ENCODE measurements around the gene SRRM4.
"Not testable (repeated sequence)": the region's sequence is repeated elsewhere in the genome, so short reads cannot be mapped to it uniquely, and the experiment has no call there.

The SRRM4 gene

DNA sequence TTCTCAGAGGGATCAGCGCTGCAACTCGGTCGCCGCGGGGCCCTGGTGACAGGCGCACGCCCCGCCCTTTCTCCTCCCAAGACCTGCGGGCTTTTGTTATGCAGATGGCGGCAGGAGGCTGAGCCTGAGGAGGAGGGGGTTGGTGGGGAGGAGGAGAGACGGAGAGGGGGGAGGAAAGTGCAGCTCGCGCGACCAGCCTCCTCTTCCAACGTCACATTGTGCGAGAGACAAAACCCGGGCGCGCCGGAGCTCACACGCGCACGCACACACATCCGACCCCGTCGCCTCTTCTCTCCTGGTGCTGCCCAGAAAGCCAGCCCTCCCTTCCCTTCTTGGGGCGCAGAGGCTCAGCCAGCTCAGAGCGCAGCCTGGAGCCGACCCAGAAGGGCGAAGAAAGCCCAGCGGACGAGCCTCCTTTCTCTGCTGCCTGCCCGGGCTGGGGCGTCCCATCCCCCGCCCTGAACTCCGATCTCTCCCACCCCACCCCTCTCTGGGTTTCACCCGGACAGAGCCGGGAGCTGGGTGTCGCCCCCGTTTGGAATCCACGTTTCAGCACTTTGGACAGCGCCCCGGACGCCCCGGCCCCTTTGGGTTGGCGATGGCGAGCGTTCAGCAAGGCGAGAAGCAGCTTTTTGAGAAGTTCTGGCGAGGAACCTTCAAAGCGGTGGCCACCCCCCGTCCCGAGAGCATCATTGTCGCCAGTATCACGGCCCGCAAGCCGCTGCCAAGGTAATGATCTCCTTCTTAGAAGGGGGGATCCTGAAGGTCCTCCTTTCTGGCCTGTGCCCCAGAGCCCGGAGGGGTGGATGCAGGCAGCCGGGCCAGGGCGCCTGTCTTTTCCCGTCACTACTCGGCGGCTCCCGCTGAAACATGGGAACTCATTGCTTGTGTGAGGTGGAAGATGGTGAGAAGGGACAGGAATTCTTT is at the start of gene SRRM4:
TSS of gene SRRM4 (plus strand) at position 257 of the 927 bp plus-strand sequence. CDS start at position 599, 342 bp downstream.
- peak; percentile 90 for DNase-seq

- DNase-seq = peak; percentile 55
Measured at GRCh38 chr12:118946256-118946655, 35.1 kb upstream of the SRRM4 start.

DNA sequence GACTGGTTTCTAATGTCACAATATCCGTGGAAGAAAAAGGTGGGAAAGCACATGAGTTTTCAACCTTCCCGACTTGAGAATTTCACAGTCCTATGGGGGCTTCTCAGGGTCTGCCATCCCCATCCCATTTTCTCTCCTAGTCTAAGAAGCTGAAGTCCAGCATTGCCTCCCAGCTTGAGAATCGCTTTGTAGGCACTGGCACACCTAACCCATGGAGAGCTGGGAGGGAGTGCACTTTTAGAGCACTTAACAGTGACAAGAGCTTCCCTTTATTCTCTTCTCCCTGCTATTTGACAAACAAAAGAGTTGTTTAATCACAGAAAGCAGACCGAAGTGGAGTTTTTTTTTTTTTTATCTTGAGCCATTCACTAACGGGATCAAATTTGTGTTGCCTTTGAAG is 22.8 kb upstream of the SRRM4 start:
- peak; percentile 77 for DNase-seq

GRCh38 chr12:118959348-118959747 is 22.0 kb upstream of the SRRM4 start:
- no peak for DNase-seq

DNA sequence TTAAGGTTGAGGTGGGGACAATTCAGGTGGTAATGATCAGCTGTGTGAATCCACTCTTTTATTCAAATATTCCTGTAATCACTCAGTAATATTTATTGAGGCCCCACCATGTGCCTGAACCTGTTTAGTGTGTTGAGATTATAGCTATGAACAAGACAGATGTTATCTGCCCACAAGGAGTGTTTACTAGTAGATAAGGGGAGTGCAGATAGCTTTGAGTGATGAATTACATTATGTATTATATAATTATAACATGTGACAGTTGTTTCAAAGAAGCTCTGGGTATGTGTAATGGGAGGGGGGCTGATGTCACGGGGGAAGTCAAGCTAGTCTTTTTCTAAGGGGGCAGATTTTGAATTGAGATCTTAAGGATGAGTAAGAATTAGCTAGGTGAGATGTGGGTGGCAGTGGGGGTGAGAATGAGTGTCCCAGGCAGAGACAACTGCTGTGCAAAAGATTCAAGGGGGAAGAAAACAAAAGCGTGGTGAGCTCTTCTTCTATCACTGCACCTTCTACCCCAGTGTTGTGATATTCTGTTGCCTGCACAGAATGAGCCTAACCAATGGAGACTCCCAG is 21.3 kb upstream of the SRRM4 start:
- no peak for DNase-seq

- DNase-seq = no peak
Measured at GRCh38 chr12:118960865-118961264, 20.5 kb upstream of the SRRM4 start.

DNA sequence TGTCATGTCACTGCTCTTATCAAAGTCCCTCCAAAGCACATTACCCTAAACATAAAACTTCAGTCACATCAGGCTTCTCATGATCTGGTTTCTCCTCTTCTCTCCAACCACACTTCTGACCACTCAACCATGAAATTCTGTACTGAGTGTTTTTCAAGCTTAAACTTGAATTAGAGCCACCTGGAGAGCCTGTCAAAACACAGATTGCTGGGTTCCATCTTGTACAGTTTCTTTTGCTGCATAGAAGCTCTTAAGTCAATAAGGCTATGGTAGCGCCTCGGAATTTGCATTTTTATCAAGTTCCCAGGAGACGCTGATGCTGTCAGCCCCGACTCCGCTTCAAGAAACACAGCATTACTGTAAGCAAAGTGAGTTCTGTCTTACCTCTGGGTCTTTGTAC is 16.4 kb upstream of the SRRM4 start:
- peak; percentile 87 for DNase-seq

GRCh38 chr12:118970856-118971255 is 10.5 kb upstream of the SRRM4 start:
- no peak for DNase-seq

- DNase-seq = no peak
Measured at GRCh38 chr12:118972982-118973381, 8.4 kb upstream of the SRRM4 start.

- peak; percentile 80 for DNase-seq
Measured at GRCh38 chr12:118979763-118980406, 1.5 kb upstream of the SRRM4 start.

DNA sequence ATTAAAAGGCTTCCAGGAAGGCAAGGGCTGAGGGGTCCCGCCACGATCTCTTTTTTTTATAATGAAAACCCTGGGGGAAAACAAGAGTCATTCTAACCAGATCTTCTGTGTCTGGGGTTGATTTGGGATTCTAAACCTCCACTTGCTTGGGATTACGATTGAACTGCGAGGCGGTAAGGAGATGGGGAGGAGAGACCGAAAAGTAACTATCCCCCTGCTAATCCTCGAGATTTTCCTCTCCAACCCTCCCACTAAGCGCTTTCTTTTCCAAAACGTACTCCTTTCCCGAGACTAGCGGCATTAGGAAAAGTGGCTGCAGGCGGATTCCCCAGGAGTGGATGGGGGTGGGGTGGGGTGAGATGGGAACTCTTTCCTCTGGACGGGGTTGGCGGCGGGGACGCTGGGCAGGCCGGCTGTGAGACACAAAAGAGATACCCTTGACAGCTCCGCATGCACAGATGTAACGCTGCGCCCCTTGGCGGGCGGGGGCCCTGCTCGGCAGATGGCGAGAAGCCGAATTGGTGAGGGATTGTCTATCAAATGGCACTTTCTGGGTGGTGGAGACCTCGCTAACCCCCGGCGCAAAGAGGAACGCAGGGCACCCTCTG is 830 bp upstream of the SRRM4 start:
- peak; percentile 22 for DNase-seq

DNA sequence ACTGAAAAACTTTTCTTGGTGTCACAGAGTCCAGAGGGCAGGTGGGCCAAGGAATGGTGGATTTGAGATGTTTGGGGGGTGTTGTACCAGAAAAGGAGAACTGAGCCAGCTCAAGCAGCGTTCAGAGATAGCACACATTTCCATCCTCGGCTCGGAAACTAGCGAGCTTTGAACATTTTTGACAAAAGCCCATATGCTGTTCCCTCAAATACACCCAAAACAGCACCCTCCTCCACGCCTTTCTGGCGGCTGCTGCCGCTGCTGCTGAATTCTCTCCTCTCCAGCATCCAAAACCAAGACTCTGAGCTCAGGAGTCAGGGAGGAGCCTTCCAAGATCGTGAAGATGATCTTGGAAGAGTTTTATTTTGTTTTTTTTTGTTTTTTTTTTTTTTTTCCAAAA is 961 bp downstream of the SRRM4 start:
- no peak for DNase-seq

DNA sequence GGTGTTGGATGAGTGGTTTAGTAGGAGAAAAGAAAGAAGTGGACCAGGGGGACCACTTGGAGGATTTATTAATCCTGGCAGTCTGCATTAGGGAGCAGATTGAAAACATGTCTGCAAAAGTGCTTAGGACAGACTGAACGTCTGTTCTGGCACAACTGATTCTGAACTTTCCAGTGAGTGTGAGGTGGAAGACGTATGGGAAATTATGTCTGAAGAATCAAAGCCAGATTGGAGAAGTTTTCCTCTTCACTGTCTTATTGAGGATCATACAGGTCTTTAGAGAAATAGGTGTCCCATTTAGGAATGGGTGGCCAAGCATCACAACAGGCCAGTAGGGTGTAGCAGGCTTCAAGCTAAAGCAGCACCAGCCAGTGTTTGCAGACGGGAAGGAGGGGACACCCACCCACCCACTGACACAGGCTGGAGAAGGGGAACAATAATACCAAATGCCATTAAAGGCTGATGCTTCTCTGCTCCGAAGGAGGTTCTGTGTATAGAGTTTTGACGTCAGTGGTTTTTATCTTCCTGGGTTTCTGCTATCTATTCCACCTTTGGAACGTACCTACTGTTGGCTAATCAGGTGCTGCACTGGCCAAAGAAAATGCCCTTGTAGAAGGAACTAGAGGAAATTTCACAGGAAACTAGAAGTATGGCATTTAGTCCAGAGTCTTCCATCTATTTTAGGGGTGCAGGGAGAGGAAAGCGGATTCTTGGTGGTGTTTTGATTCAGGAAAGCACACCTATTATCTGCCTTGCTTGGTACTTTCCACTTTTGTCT is 1.8 kb downstream of the SRRM4 start:
- DNase-seq = no peak

- no peak for DNase-seq
Measured at GRCh38 chr12:118984161-118984943, 3.0 kb downstream of the SRRM4 start.

- peak; percentile 16 for DNase-seq
Measured at GRCh38 chr12:118986050-118986449, 4.7 kb downstream of the SRRM4 start.

- no peak for DNase-seq
Measured at GRCh38 chr12:118999107-118999506, 17.8 kb downstream of the SRRM4 start.

GRCh38 chr12:119005085-119005484 is 23.7 kb downstream of the SRRM4 start:
- DNase-seq = no peak

DNA sequence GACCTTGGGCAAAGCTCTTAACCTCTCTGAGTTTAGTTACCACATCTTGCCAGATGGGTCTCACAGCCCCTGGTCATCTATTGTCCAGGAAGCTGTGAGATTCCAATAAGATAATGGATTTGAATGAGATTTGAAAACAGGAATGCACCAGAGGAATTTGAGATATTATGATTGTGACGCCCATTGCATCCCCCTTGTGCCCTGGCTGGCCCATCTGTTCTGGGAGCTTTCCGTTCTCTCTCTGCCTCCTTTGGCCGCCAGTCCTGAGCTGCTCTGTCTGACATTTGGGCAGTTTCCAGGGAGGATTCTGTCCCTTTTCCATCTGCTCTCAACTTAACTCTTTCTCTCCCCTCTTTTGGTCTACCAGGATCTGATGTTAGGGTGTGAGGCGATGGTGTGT is 24.6 kb downstream of the SRRM4 start:
- no peak for DNase-seq

DNA sequence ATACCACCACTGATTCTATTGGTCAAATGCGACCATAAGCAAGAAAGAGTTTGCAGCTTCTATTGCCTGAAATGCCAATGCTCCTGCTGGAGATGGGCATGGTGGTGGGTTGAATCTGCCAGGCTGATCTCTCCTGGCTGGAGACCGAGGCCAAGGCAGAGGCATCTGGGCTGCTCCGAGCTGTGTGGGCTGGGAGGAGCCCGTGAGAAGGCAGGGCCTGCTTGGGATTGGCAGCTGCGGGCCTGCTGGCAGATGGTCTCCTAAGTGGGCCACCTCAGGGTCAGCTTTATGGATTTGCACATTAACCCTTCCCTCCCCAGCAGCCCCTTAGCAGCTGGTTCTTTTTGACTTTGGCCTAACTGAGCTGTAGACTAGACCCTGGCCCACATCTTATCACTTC is 25.4 kb downstream of the SRRM4 start:
- no peak for DNase-seq

DNA sequence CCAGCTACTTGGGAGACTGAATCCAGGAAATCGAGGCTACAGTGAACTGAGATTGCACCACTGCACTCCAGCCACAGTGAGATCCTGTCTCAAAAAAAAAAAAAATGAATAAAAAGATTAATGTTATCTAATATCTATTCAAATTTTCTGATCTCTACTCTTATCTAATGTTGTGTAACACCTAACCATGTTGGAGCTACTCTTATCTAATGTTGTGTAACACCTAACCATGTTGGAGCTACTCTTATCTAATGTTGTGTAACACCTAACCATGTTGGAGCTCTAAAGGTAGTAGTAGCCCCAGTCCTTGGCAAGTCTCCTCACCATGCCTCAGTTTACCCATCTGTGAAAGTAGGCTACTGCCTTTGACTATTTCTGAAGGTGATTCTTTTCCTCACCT is 26.9 kb downstream of the SRRM4 start:
- not testable (repeated sequence) for DNase-seq

GRCh38 chr12:119008691-119009221 is 27.4 kb downstream of the SRRM4 start:
- DNase-seq = no peak
